SK-N-SH treated with all-trans-retinoic acid at 6 μM for 48 hours (cell line): ENCODE results near the gene PIPOX.

Experiments used
- ATAC-seq: fragments of 200-7000 bp; cut with Tn5 transposase; 3 replicates; pipeline ENCODE4 v1.9.1; 2020; ENCODE audit warnings: mild to moderate bottlenecking, moderate library complexity
- ARNTL ChIP-seq: fragments of 450-650 bp; formaldehyde crosslinking; IDR thresholded peaks from 2 replicates; pipeline ENCODE4 v1.5.0; 2020; ENCODE audit warnings: low read depth, mild to moderate bottlenecking, moderate library complexity, borderline replicate concordance
- BACH2 ChIP-seq: fragments of 250-450 bp; sonication (Bioruptor Pico); IDR thresholded peaks from 2 replicates; pipeline ENCODE4 v1.9.0; 2021; ENCODE audit warnings: mild to moderate bottlenecking, borderline replicate concordance
- CSDC2 ChIP-seq: fragments of 250-450 bp; sonication (Bioruptor Pico); IDR thresholded peaks from 2 replicates; pipeline ENCODE4 v1.5.0; 2020; ENCODE audit warnings: mild to moderate bottlenecking, moderate library complexity
- ESRRG ChIP-seq: fragments of 250-450 bp; sonication (Bioruptor Pico); IDR thresholded peaks from 2 replicates; pipeline ENCODE4 v1.6.1; 2021; ENCODE audit warnings: mild to moderate bottlenecking
- GLIS3 ChIP-seq: fragments of 250-450 bp; sonication (Bioruptor Pico); IDR thresholded peaks from 2 replicates; pipeline ENCODE4 v1.5.0; 2020; ENCODE audit warnings: mild to moderate bottlenecking, moderate library complexity
- ISL1 ChIP-seq: fragments of 250-450 bp; sonication (Bioruptor Pico); IDR thresholded peaks from 2 replicates; pipeline ENCODE4 v2.1.2; 2022; ENCODE audit warnings: mild to moderate bottlenecking, moderate library complexity
- OSR1 ChIP-seq: fragments of 250-450 bp; sonication (Bioruptor Pico); IDR thresholded peaks from 2 replicates; pipeline ENCODE4 v1.8.0; 2022; ENCODE audit warnings: moderate library complexity, mild to moderate bottlenecking, inconsistent platforms
- PPARA ChIP-seq: fragments of 250-450 bp; sonication (Bioruptor Pico); IDR thresholded peaks from 2 replicates; pipeline ENCODE4 v1.5.0; 2020; ENCODE audit warnings: mild to moderate bottlenecking, borderline replicate concordance
- RARB ChIP-seq: fragments of 250-450 bp; sonication (Bioruptor Pico); IDR thresholded peaks from 2 replicates; pipeline ENCODE4 v1.8.0; 2021; ENCODE audit warnings: mild to moderate bottlenecking, moderate library complexity
- SNAI2 ChIP-seq: fragments of 250-450 bp; sonication (Bioruptor Pico); IDR thresholded peaks from 2 replicates; pipeline ENCODE4 v1.5.0; 2020; ENCODE audit warnings: mild to moderate bottlenecking, moderate library complexity
- TCF4 ChIP-seq: fragments of 250-450 bp; sonication (Bioruptor Pico); IDR thresholded peaks from 2 replicates; pipeline ENCODE4 v1.8.0; 2021; ENCODE audit warnings: mild to moderate bottlenecking, moderate library complexity, borderline replicate concordance
- TOX ChIP-seq: fragments of 250-450 bp; sonication (Bioruptor Pico); IDR thresholded peaks from 2 replicates; pipeline ENCODE4 v1.8.0; 2021; ENCODE audit warnings: mild to moderate bottlenecking, moderate library complexity, borderline replicate concordance
- ZC3H10 ChIP-seq: fragments of 250-450 bp; sonication (Bioruptor Pico); IDR thresholded peaks from 2 replicates; pipeline ENCODE4 v1.5.1; 2021; ENCODE audit warnings: mild to moderate bottlenecking, moderate library complexity
- ZFP3 ChIP-seq: fragments of 250-450 bp; sonication (Bioruptor Pico); IDR thresholded peaks from 2 replicates; pipeline ENCODE4 v1.5.0; 2020; ENCODE audit warnings: mild to moderate bottlenecking, moderate library complexity
- ZFP30 ChIP-seq: fragments of 450-650 bp; formaldehyde crosslinking; IDR thresholded peaks from 2 replicates; pipeline ENCODE4 v1.5.0; 2022; ENCODE audit warnings: mild to moderate bottlenecking, moderate library complexity
- ZNF70 ChIP-seq: fragments of 450-650 bp; formaldehyde crosslinking; IDR thresholded peaks from 2 replicates; pipeline ENCODE4 v1.5.0; 2020; ENCODE audit warnings: mild to moderate bottlenecking, moderate library complexity
- ZNF8 ChIP-seq: fragments of 450-650 bp; formaldehyde crosslinking; IDR thresholded peaks from 2 replicates; pipeline ENCODE4 v1.5.0; 2020; ENCODE audit warnings: mild to moderate bottlenecking, moderate library complexity
- TF ChIP-seq, protein P1 (sequence below): fragments of 250-450 bp; sonication (Bioruptor Pico); IDR thresholded peaks from 2 replicates; pipeline ENCODE4 v1.5.1; 2021; ENCODE audit warnings: mild to moderate bottlenecking, moderate library complexity
- TF ChIP-seq, protein P2 (sequence below): fragments of 250-450 bp; sonication (Bioruptor Pico); IDR thresholded peaks from 2 replicates; pipeline ENCODE4 v1.8.0; 2021; ENCODE audit warnings: low read depth, mild to moderate bottlenecking, moderate library complexity, borderline replicate concordance
- TF ChIP-seq, protein P3 (sequence below): fragments of 250-450 bp; sonication (Bioruptor Pico); IDR thresholded peaks from 2 replicates; pipeline ENCODE4 v1.5.1; 2020; ENCODE audit warnings: low read depth, mild to moderate bottlenecking, moderate library complexity
- TF ChIP-seq, protein P4 (sequence below): fragments of 250-450 bp; sonication (Bioruptor Pico); IDR thresholded peaks from 2 replicates; pipeline ENCODE4 v1.5.0; 2020; ENCODE audit warnings: mild to moderate bottlenecking, moderate library complexity

PIPOX gene

DNA sequence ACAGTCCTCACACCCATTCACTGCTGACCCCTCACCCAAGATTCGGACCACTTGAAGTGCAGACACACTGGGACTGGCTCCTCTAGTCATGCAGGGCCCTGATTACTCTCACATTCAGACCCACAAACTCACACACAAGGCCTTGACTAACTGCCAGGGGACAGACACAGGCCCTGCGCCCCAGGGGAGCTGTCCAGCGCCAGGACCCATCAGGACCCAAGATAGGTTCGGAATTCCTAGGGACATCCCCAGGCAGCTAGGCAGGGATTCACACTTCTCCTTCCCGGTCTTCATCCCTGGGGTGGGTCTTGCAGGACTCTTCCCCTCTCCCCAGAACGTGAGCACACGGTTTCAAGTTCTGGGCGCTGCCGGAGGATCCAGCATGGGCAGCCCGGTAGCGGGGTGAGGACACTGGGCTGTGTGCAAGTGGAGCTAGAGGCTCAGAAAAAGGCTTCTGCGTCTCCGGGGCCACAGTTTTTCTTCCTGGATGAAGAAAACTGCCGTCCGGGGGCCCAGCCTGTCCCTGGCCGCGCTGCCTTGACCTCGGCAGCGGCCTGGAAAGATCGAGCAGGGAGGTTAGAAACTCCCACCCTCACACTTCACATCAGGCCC is 38.8 kb upstream of the PIPOX start (continued):
- TF ChIP-seq, protein P1, sequence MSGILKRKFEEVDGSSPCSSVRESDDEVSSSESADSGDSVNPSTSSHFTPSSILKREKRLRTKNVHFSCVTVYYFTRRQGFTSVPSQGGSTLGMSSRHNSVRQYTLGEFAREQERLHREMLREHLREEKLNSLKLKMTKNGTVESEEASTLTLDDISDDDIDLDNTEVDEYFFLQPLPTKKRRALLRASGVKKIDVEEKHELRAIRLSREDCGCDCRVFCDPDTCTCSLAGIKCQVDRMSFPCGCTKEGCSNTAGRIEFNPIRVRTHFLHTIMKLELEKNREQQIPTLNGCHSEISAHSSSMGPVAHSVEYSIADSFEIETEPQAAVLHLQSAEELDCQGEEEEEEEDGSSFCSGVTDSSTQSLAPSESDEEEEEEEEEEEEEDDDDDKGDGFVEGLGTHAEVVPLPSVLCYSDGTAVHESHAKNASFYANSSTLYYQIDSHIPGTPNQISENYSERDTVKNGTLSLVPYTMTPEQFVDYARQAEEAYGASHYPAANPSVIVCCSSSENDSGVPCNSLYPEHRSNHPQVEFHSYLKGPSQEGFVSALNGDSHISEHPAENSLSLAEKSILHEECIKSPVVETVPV (CRISPR knock-in tag), result no peak
- TF ChIP-seq TOX (CRISPR knock-in tag), result no peak
- no peak for TF ChIP-seq ZFP3 (CRISPR knock-in tag)
- TF ChIP-seq SNAI2 (CRISPR knock-in tag), result no peak
- no peak for TF ChIP-seq BACH2 (CRISPR knock-in tag)
- no peak for TF ChIP-seq ZC3H10 (CRISPR knock-in tag)
- TF ChIP-seq, protein P2, sequence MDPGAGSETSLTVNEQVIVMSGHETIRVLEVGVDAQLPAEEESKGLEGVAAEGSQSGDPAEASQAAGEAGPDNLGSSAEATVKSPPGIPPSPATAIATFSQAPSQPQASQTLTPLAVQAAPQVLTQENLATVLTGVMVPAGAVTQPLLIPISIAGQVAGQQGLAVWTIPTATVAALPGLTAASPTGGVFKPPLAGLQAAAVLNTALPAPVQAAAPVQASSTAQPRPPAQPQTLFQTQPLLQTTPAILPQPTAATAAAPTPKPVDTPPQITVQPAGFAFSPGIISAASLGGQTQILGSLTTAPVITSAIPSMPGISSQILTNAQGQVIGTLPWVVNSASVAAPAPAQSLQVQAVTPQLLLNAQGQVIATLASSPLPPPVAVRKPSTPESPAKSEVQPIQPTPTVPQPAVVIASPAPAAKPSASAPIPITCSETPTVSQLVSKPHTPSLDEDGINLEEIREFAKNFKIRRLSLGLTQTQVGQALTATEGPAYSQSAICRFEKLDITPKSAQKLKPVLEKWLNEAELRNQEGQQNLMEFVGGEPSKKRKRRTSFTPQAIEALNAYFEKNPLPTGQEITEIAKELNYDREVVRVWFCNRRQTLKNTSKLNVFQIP (CRISPR knock-in tag), result no peak
- no peak for TF ChIP-seq PPARA (CRISPR knock-in tag)
- TF ChIP-seq RARB (CRISPR knock-in tag), result no peak
- no peak for TF ChIP-seq ISL1 (CRISPR knock-in tag)

DNA sequence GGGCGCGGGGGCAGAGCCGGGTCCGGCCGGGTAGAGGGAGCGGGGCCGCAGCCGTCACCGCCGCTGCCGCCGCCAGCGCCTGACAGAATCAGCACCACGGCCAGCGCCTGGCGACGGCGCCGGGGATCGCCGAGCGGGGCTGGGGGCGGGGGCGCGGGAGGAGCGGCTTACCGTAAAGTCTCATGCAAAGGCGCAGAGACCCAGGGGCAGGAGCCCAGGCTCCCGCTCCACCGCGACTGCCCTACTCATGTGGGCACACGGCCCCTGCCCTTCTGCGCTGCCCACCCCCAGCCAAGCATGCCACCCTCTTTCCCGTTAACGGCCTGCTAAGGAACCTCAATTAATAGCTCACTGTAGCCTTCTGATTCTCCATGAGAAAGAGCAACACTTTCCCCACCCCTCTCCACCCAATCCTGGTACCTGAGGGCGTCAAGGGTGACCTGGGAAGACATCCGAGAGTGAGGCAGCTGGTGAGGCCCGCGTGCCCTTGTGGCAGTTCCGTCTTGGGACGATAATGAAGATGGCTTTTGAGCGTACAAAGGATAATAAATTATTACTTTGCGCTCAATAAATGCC is 36.9 kb upstream of the PIPOX start, which contains the start of gene SEZ6:
TSS of gene SEZ6 (minus strand) at position 98 of the 576 bp plus-strand sequence. CDS start 164 bp downstream, outside the sequence.
- TF ChIP-seq GLIS3 (no peak), OSR1 (no peak), TOX (CRISPR knock-in tag) (no peak), PPARA (CRISPR knock-in tag) (no peak), ARNTL (no peak), CSDC2 (0 out of 2 replicates have a peak, but pooled peaks have one; percentile 20), ZFP30 (CRISPR knock-in tag) (no peak), ZFP3 (CRISPR knock-in tag) (0 out of 2 replicates have a peak, but pooled peaks have one; percentile 42), TCF4 (CRISPR knock-in tag) (no peak), BACH2 (CRISPR knock-in tag) (no peak), ZC3H10 (CRISPR knock-in tag) (no peak)
- TF ChIP-seq, protein P3, sequence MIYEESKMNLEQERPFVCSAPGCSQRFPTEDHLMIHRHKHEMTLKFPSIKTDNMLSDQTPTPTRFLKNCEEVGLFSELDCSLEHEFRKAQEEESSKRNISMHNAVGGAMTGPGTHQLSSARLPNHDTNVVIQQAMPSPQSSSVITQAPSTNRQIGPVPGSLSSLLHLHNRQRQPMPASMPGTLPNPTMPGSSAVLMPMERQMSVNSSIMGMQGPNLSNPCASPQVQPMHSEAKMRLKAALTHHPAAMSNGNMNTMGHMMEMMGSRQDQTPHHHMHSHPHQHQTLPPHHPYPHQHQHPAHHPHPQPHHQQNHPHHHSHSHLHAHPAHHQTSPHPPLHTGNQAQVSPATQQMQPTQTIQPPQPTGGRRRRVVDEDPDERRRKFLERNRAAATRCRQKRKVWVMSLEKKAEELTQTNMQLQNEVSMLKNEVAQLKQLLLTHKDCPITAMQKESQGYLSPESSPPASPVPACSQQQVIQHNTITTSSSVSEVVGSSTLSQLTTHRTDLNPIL, result no peak
- TF ChIP-seq, protein P4, sequence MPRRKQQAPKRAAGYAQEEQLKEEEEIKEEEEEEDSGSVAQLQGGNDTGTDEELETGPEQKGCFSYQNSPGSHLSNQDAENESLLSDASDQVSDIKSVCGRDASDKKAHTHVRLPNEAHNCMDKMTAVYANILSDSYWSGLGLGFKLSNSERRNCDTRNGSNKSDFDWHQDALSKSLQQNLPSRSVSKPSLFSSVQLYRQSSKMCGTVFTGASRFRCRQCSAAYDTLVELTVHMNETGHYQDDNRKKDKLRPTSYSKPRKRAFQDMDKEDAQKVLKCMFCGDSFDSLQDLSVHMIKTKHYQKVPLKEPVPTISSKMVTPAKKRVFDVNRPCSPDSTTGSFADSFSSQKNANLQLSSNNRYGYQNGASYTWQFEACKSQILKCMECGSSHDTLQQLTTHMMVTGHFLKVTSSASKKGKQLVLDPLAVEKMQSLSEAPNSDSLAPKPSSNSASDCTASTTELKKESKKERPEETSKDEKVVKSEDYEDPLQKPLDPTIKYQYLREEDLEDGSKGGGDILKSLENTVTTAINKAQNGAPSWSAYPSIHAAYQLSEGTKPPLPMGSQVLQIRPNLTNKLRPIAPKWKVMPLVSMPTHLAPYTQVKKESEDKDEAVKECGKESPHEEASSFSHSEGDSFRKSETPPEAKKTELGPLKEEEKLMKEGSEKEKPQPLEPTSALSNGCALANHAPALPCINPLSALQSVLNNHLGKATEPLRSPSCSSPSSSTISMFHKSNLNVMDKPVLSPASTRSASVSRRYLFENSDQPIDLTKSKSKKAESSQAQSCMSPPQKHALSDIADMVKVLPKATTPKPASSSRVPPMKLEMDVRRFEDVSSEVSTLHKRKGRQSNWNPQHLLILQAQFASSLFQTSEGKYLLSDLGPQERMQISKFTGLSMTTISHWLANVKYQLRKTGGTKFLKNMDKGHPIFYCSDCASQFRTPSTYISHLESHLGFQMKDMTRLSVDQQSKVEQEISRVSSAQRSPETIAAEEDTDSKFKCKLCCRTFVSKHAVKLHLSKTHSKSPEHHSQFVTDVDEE, result no peak
- peak; percentile 90 for ATAC-seq

DNA sequence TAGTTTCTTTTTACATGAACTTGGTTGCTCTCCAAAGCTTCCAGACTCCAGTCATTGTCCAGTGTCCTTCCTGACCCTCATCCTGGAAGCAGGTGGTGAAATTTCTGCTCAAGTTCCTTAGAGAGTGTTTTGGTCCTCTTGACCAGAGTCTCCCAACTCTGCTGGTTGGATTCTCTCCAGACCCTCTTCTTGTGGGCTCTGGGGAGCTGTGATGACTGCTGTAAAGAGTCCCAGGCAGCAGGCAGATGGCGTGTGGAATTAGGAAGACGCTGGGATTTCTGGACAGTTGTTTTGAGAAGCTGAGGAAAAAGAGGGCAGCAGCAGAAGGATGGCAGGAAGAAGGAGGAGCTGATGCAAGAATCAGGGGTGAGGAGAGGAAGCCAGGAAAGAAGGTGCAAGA is 35.5 kb upstream of the PIPOX start:
- no peak for TF ChIP-seq ZC3H10 (CRISPR knock-in tag)
- no peak for TF ChIP-seq TCF4 (CRISPR knock-in tag)
- no peak for TF ChIP-seq SNAI2 (CRISPR knock-in tag)
- no peak for TF ChIP-seq OSR1
- no peak for TF ChIP-seq TOX (CRISPR knock-in tag)
- no peak for TF ChIP-seq ZNF70
- no peak for TF ChIP-seq ZFP30 (CRISPR knock-in tag)
- TF ChIP-seq, protein P4, result no peak
- TF ChIP-seq ESRRG, result no peak
- no peak for TF ChIP-seq GLIS3
- no peak for TF ChIP-seq ZNF8 (CRISPR knock-in tag)
- ATAC-seq, result no peak
